Esophagus muscularis mucosa (tissue), 4 donors: ENCODE results near the gene LIN52.

Experiments used
- CTCF ChIP-seq, 3 experiments: fragments of 200-600 bp in 2 of 3; fragments of 450-650 bp in 1 of 3; sonication (generic) in 2 of 3; IDR thresholded peaks; one replicate each; pipeline ENCODE4 v1.5.1; 2017 to 2019; ENCODE audit warnings: antibody characterized with exemption in 3 of 3, mild to moderate bottlenecking in 2 of 3, moderate library complexity in 1 of 3
- EP300 ChIP-seq: sonication (generic); formaldehyde crosslinking; IDR thresholded peaks from one replicate; pipeline ENCODE4 v1.6.1; 2017; ENCODE audit warnings: antibody characterized with exemption
- POLR2AphosphoS5 ChIP-seq, 2 donors: sonication (generic); formaldehyde crosslinking; IDR thresholded peaks; one replicate each; pipeline ENCODE4 v1.6.1; 2017; ENCODE audit warnings: antibody characterized with exemption in 2 of 2

GRCh38 chr14:74077401-74077800, 7.4 kb upstream of the LIN52 start:
- TF ChIP-seq CTCF (IDR thresholded peaks at IDR 0.05) (no peak), EP300 (no peak), POLR2AphosphoS5 (IDR thresholded peaks at IDR 0.05) (no peak)
